GM19239 (cell line): ENCODE results near the gene ATG2B.
"Not testable (repeated sequence)": the region's sequence is repeated elsewhere in the genome, so short reads cannot be mapped to it uniquely, and the experiment has no call there.

ENCODE experiments used
- DNase-seq: peaks from one replicate; pipeline ENCODE4 v3.0.0; 2011; ENCODE audit warnings: low spot score; ENCODE audit not compliant: insufficient read length
- FAIRE-seq: peaks from 2 replicates; lab custom pipeline; 2011; peaks lifted over from hg19 to GRCh38; lab: Jason Lieb, UNC

Gene ATG2B

GRCh38 chr14:96256407-96256806 is 106.7 kb downstream of the ATG2B start:
- FAIRE-seq (no peak), DNase-seq (no peak)

- no peak for DNase-seq
- FAIRE-seq, result no peak
These were observed 107.4 kb downstream of the ATG2B start, which contains the start of gene BDKRB1 for GRCh38 chr14:96255501-96256366. BDKRB1 (plus strand) TSS chr14:96256210; CDS start chr14:96263683, 7,473 bp downstream.

DNA sequence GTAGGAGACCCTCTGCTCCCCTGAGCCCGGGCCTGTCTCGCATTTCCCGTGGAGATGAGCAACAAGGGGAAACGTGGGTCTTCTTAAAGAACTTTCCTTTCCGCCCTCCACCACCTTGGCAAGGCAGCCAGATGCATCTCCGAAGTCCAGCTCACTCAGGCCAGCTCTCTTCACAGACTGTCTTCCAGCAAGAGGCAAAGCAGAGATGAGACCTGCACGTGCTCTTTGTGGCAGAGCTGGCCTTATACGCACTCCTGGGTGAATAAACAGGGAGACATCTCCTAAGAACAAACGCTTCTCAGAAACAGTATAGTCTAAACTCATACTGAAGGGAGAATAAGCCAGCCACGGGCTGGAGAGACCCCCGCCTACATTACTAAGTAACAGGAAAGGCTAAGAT is 108.5 kb downstream of the ATG2B start:
- no peak for FAIRE-seq
- DNase-seq, result no peak

DNA sequence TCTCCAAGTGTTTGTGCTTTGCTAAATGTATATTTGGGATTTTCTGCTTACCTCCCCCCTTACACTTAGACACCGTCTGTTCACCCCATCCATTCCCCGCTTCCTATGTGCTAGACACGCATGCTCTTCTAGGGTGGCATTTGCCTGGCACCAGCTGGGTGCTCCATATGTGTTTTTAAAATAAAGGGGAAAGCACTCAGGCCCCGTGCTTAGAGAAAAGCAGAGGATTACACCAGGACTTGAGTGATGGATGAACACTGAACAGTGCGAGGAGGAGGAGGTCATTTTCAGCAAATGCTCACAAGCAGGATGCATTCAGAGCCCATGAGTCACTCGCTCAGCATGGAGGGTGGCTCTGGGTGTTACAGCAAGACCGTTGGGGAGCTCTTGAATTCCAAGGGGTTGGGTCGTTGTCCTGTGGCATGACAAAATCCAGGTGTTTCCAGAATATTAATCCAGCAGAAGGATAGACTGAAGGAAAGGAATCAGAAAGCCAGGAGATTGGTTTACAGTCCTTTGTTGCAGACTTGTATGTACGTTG is 110.1 kb downstream of the ATG2B start:
- FAIRE-seq (no peak), DNase-seq (no peak)

- DNase-seq (no peak), FAIRE-seq (no peak)
These were observed 110.7 kb downstream of the ATG2B start for GRCh38 chr14:96252323-96252998.

- FAIRE-seq (no peak), DNase-seq (no peak)
These were observed 111.4 kb downstream of the ATG2B start for GRCh38 chr14:96251656-96252155.

GRCh38 chr14:96250485-96250884 is 112.7 kb downstream of the ATG2B start:
- DNase-seq (no peak), FAIRE-seq (no peak)

- no peak for DNase-seq
- no peak for FAIRE-seq
These were observed 114.1 kb downstream of the ATG2B start for GRCh38 chr14:96249029-96249428.

DNA sequence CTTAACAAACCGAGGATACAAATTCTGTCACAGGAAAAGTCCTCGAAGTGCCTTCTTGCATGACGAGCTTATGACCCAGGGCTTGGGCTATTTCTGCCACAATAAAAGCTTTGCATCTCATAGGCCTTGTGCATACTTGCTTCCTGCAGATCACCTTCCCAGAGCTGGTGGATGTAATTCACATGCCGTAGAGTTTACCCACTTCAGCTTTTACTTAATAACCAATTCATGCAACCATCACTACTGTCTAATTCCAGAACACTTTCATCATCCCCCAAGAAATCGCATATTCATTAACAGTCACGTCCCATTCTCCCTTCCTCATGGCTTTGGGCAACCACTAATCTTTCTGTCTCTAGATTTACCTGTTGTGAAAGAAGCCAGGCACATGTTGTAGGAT is 116.1 kb downstream of the ATG2B start:
- FAIRE-seq (no peak), DNase-seq (no peak)

- FAIRE-seq, result no peak
These were observed 116.6 kb downstream of the ATG2B start for GRCh38 chr14:96246539-96246847.

DNA sequence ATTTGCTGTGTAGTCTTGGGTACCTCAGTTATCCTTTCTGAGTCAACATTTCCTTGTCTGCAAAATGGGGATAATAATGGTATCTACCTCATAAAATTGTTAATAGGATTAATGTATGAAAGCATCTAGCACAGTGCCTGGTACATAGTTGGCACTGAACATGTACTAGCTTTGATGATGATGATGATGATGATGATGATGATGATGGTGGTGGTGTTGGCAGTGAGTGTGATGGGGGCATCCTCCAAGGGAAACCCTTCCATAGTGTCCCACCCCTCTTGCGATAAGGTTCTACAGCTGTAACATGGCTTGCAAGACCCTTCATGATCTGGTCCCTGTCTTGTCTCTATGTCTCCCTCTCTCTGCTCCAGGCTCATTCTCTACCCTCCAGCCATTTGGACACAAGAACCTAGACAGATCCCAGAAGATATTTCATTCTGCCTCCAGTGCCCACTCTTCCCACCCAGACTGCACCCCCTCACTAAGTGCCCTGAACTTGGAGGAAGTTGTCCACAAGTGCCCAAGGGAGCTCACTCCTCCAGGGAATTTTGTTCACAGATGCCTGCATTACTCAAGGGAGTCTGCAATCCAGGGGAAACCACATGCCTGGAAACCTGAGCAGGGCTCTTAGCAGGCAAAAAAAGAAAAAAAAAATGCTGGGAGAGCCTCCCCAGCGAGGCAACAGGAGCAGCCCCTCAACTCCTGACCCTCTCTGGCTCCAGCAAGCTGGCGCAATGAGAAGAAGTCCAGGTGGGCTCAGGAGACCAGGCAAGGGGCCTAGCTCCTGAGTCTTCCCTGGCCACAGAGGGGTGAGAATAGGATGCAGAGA is 117.2 kb downstream of the ATG2B start:
- FAIRE-seq (no peak), DNase-seq (no peak)

More at GRCh38 chr14:96246539-96246847, 116.6 kb downstream of the ATG2B start:
- DNase-seq, result no peak

DNA sequence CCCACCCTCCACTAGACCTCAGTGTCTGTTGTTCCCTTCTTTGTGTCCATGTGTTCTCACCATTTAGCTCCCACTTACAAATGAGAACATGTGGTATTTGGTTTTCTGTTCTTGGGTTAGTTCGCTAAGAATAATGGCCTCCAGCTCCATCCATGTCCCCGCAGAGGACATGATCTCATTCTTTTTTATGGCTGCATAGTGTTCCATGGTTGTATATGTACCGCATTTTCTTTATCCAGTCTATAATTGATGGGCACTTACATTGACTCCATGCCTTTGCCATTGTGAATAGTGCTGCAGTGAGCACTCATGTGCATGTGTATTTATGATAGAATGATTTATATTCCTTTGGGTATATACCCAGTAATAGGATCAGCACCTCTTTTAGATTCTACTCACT is 118.1 kb downstream of the ATG2B start:
- DNase-seq, FAIRE-seq: not testable (repeated sequence)

GRCh38 chr14:96243785-96244184 is 119.4 kb downstream of the ATG2B start:
- no peak for DNase-seq
- no peak for FAIRE-seq

DNA sequence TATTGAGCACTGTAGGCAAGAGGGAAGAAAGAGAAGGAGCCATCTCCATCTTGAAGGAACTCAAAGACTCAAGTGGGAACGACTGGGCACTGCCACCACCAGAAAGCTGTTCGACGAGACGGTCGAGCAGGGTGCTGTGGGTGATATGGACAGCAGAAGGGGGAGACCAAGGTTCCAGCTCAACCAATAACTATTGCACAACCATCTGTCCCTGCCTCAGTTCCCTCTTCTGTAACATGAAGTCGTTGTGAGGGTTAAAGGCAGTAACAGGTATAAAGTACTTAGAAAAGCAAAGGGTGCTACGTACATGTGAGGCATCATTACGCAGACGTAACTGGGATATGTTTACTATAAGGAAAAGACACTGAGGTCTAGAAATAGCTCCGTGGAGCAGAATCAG is 121.0 kb downstream of the ATG2B start:
- no peak for FAIRE-seq
- DNase-seq, result no peak

DNA sequence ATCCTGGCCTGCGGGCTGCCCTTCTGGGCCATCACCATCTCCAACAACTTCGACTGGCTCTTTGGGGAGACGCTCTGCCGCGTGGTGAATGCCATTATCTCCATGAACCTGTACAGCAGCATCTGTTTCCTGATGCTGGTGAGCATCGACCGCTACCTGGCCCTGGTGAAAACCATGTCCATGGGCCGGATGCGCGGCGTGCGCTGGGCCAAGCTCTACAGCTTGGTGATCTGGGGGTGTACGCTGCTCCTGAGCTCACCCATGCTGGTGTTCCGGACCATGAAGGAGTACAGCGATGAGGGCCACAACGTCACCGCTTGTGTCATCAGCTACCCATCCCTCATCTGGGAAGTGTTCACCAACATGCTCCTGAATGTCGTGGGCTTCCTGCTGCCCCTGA is 122.5 kb downstream of the ATG2B start:
- FAIRE-seq, result no peak

GRCh38 chr14:96239711-96240141 is 123.4 kb downstream of the ATG2B start:
- DNase-seq (no peak), FAIRE-seq (no peak)

More for the DNA sequence above, 122.5 kb downstream of the ATG2B start:
- DNase-seq, result no peak

DNA sequence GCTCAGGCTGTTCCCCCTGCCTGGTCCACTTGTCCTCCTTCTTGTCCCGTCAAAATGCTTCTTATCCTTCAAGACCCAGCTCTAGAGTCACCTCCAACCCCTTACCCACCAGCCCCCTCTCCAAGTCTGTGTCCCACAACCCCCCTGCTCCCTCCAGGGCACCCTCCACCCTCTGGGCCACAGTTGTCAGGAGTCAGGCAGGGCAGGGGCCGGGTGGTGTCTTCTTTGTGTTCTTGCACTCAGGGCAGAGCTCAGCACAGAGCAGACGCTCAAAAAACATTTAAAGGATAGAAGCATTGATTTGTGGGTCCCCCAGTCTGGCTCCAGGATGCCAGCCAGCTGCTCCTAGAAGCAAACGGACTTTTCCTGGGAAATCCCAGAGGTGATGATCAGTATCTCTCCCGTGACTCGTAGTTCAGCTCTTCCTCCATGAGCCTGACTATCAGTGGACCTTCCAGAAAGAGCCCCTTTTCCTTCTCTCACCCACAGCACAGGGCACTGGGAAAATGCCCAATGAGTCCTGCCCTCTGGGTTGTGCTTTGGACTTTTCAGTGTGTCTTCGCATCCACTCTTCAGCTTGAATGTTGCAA is 124.4 kb downstream of the ATG2B start:
- FAIRE-seq, result no peak
- DNase-seq, result no peak

- no peak for FAIRE-seq
- no peak for DNase-seq
These were observed 125.5 kb downstream of the ATG2B start for GRCh38 chr14:96237641-96238040.

- DNase-seq (no peak), FAIRE-seq (no peak)
These were observed 127.7 kb downstream of the ATG2B start for GRCh38 chr14:96235426-96235825.

- DNase-seq, result no peak
- no peak for FAIRE-seq
These were observed 129.5 kb downstream of the ATG2B start for GRCh38 chr14:96233661-96234060.
